HCT116 (cell line): ENCODE measurements around the gene PRSS57.

Experiments
- CTCF ChIP-seq, 3 experiments: fragments of 200-600 bp in 1 of 3; sonication (generic) in 1 of 3; IDR thresholded peaks in 2 of 3; conservative IDR thresholded peaks in 1 of 3; 2 replicates each; pipeline ENCODE4 v1.5.1; 2012 to 2017; ENCODE audit warnings: low read depth in 2 of 3, low read length in 2 of 3, antibody characterized with exemption in 1 of 3, borderline replicate concordance in 1 of 3, control low read depth in 1 of 3, mild to moderate bottlenecking in 1 of 3, mixed read lengths in 1 of 3, mixed run types in 1 of 3, moderate library complexity in 1 of 3; ENCODE audit not compliant: insufficient read depth in 1 of 3
- EGR1 ChIP-seq: IDR thresholded peaks from 2 replicates; pipeline ENCODE4 v1.6.1; 2012; ENCODE audit warnings: low read depth
- EZH2 ChIP-seq: fragments of 200-600 bp; sonication (generic); IDR thresholded peaks from 2 replicates; pipeline ENCODE4 v1.6.1; 2017; ENCODE audit warnings: antibody characterized with exemption, mixed run types
- POLR2A ChIP-seq: IDR thresholded peaks from 2 replicates; pipeline ENCODE4 v1.7.0; 2011; ENCODE audit warnings: borderline replicate concordance; ENCODE audit not compliant: insufficient read depth, insufficient read length; ENCODE audit errors: extremely low read depth
- TF ChIP-seq, protein P1 (sequence below): IDR thresholded peaks from 2 replicates; pipeline ENCODE4 v1.6.1; 2012; ENCODE audit warnings: low read depth

DNA sequence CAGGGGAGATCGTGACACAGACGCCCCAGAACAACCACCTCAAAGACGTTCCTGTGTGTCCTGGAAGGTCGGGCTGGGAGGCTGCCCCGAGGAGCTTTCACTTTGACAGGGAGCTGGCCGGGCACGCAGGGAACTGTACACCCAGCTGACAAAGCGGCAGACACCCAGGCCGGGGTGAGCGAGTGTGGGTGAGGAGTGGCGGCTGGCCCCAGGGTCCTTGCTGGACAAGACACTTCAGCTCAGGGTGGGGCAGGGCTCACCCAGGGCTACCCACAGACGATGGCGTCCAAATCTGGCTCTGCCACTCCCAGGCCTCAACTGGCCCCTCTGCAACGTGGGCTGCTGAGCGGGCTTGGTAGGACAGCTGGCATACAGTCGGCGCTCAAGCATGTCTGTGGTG lies 53.5 kb downstream of the PRSS57 start:
- TF ChIP-seq EGR1 (no peak), CTCF (IDR thresholded peaks at IDR 0.05 in 2 of 3, conservative IDR thresholded peaks at IDR 0.05 in 1 of 3; ENCODE audit: borderline replicate concordance in 1 of 3, insufficient read depth in 1 of 3, low read depth in 2 of 3, low read length in 2 of 3) (no peak), EZH2 (no peak), POLR2A (no peak)
- TF ChIP-seq, protein P1, sequence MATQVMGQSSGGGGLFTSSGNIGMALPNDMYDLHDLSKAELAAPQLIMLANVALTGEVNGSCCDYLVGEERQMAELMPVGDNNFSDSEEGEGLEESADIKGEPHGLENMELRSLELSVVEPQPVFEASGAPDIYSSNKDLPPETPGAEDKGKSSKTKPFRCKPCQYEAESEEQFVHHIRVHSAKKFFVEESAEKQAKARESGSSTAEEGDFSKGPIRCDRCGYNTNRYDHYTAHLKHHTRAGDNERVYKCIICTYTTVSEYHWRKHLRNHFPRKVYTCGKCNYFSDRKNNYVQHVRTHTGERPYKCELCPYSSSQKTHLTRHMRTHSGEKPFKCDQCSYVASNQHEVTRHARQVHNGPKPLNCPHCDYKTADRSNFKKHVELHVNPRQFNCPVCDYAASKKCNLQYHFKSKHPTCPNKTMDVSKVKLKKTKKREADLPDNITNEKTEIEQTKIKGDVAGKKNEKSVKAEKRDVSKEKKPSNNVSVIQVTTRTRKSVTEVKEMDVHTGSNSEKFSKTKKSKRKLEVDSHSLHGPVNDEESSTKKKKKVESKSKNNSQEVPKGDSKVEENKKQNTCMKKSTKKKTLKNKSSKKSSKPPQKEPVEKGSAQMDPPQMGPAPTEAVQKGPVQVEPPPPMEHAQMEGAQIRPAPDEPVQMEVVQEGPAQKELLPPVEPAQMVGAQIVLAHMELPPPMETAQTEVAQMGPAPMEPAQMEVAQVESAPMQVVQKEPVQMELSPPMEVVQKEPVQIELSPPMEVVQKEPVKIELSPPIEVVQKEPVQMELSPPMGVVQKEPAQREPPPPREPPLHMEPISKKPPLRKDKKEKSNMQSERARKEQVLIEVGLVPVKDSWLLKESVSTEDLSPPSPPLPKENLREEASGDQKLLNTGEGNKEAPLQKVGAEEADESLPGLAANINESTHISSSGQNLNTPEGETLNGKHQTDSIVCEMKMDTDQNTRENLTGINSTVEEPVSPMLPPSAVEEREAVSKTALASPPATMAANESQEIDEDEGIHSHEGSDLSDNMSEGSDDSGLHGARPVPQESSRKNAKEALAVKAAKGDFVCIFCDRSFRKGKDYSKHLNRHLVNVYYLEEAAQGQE, result no peak
